HG02798 (cell line): ENCODE data around the gene KIAA0753.

ENCODE experiments used
- ATAC-seq: cut with Tn5 transposase; IDR thresholded peaks from one replicate; pipeline ENCODE4 v1.9.1; 2021; ENCODE audit warnings: mild to moderate bottlenecking; ENCODE audit not compliant: unreplicated experiment, poor library complexity

KIAA0753 gene

GRCh38 chr17:6530324-6530920 lies 110.1 kb downstream of the KIAA0753 start:
- no peak for ATAC-seq

- no peak for ATAC-seq
These were observed 112.0 kb downstream of the KIAA0753 start for GRCh38 chr17:6528557-6528956.
